NCI-H2107 treated with DMSO at 0.1 percent for 48 hours (cell line): ENCODE data around the gene MYO15B.

Experiments used
- DNase-seq: peaks from one replicate; lab custom pipeline; 2025; ENCODE audit not compliant: unreplicated experiment; lab: John Stamatoyannopoulos, UW

MYO15B gene

DNA sequence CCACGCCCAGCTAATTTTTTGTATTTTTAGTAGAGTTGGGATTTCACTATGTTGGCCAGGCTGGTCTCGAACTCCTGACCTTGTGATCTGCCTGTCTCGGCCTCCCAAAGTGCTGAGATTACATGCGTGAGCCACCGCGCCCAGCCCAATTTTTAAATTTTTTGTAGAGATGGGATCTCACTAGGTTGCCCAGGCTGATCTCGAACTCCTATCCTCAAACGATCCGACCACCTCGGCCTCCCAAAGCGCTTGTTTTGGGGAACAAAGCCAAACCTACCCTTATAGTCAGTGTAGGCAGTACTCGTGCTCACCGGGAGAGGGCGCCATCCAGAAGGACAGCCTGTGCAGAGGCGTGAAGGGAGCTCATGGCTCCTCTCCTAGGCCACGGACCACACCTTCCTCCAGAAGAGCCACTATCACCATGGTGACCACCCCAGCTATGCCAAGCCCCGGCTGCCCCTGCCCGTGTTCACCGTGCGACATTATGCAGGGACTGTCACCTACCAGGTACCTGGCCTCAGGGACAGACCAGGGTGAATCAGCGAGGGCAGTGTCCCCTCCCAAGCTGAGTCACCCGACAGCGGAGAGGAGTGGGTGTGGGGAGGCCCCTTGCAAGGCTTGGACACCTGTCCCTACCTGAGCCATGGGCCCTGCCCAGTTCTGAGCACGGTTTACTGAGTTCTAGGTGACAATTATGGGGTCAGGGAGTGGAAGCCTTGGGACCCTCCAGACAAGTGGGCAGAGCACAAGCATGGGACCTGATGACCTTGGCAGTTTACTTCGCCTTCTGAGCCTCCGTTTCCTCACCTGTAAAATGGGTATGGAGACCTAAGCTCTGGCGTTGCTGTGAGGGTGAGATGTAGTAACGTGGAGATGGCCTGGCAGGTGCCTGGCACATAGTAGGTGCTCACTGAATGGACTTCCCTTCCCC, 13.7 kb downstream of the MYO15B start:
- DNase-seq: no peak

DNA sequence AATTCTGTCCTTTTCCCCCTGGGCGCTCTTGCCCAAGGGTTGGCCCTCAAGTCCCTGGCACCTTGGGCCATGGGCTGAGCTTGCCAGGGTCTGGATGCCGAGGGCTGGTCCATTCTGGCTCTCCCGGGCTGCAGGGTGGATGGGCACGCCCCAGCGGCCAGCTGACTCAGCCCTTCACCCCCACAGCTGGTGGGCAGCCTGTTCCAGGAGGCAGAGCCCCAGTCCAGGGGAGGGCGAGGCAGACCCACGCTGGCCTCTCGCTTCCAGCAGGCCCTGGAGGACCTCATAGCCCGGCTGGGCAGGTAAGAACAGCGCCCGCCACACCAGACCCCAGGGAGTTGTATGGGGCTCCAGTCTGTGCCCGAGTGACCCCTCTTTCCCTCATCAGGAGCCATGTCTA, 15.0 kb downstream of the MYO15B start:
- DNase-seq: no peak

- DNase-seq: no peak
Measured at GRCh38 chr17:75603123-75603522, 15.5 kb downstream of the MYO15B start.

DNA sequence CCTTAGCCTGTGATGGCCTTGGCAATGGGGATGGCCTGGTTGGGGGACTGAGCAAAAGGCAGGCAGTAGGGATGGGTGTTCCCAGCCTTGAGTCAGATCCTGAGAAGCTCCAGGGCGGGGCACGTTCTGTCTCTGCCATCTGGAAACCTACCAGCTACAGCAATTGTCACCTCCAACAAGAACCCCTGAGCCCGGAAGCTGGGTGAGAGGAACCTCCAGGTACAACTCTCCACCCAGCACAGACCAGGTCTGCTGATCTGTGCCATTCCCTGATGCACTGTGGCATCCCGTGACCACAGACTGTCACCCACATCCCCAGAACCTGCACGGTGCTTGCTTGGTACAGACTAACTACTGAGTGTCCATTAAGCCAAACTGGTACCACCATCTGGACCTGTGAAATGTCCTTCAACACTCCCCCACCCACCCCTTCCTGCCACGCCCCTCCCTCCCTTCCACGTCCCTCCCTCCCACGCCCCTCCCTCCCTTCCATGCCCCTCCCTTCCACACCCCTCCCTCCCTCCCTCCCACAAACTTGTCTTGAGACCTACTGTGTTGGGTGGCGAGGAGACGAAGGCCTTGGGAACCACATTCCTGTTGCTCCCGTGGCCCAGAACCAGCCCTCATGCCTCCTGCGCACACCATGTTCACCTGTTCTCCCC, 16.6 kb downstream of the MYO15B start:
- DNase-seq: no peak

DNA sequence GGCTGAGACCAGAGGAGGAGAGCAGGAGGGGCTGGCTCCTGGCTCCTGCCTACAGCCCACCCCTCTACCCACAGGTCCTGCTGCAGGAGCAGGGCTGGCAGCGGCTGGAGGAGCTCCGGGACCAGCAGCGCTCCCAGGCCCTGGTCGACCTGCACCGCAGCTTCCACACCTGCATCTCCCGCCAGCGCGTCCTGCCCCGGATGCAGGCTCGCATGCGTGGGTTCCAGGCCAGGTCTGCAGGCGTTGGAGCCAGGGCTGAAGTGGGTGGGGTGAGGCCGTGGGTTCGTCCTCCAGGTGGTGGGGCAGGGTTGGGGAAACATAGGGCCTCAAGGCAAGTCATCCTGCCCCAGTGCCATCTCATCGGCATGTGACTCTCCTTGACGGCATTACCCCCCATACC, 18.2 kb downstream of the MYO15B start:
- no peak for DNase-seq

- DNase-seq: no peak
Measured at GRCh38 chr17:75607086-75607485, 19.5 kb downstream of the MYO15B start.

- DNase-seq: no peak
Measured at GRCh38 chr17:75610103-75610984, 22.7 kb downstream of the MYO15B start.

- DNase-seq: no peak
Measured at GRCh38 chr17:75611851-75612429, 24.3 kb downstream of the MYO15B start.

DNA sequence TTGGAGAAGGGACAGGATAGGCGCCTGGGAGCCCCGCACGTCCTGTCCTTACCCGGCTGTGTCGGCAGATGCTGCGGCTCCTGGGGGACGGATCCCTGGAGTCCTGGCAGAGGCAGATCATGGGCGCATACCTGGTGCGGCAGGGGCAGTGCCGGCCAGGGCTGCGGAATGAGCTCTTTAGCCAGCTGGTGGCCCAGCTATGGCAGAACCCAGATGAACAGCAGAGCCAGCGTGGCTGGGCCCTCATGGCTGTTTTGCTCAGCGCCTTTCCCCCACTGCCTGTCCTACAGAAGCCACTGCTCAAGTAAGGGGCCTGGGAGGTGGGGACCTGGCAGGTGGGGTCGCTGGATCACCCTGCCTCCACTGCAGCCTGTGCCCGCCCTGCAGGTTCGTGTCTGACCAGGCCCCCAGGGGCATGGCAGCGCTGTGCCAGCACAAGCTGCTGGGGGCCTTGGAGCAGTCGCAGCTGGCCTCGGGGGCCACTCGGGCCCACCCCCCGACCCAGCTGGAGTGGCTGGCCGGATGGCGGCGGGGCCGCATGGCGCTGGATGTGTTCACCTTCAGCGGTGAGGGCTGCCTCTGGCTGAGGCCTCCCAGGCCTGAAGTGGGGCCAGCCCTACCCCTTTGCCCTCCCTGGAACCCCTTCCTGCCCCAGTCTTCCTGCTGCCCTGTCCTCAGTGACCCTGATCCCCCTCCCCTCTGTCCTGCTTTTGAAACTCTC, 25.5 kb downstream of the MYO15B start:
- DNase-seq: no peak

DNA sequence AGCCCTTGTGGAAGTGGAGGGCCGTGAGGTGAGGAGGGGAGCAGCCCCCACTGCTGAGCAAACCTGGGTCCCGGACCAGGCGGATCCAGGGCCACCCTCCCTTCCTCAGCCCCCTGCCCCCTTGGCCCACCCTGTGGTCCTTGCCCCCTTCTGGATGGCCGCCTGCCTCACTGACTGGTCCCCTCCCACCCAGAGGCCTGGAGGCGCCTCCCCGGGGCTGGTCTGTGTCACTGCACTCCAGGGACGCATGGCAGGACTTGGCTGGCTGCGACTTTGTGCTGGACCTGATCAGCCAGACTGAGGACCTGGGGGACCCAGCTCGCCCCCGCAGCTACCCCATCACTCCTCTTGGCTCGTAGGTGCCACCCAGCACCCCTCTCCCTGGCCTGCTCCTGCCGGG, 26.4 kb downstream of the MYO15B start:
- no peak for DNase-seq

GRCh38 chr17:75614556-75615270, 27.1 kb downstream of the MYO15B start:
- no peak for DNase-seq

GRCh38 chr17:75615301-75615700, 27.7 kb downstream of the MYO15B start:
- DNase-seq: no peak

DNA sequence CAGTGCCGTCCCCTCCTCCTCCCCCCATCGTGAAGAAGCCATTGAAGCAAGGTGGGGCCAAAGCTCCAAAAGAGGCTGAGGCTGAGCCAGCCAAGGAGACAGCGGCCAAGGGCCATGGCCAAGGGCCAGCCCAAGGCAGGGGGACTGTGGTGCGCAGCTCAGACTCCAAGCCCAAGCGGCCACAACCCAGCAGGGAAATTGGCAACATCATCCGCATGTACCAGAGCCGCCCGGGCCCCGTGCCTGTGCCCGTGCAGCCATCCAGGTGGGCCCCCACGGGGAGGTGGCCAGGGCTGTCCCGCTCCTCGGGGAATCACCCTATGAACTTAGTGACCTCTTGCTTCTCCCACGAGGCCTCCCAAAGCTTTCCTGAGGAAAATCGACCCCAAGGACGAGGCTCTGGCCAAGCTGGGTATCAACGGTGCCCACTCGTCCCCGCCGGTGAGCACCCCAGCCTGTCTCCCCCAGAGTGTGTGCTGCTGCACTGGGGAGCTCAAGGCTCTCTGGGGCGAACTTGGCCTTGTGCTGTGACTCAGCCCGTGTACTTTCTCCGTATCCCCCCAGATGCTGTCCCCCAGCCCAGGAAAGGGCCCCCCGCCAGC, 29.0 kb downstream of the MYO15B start:
- no peak for DNase-seq

GRCh38 chr17:75617218-75617617, 29.6 kb downstream of the MYO15B start:
- DNase-seq: no peak

DNA sequence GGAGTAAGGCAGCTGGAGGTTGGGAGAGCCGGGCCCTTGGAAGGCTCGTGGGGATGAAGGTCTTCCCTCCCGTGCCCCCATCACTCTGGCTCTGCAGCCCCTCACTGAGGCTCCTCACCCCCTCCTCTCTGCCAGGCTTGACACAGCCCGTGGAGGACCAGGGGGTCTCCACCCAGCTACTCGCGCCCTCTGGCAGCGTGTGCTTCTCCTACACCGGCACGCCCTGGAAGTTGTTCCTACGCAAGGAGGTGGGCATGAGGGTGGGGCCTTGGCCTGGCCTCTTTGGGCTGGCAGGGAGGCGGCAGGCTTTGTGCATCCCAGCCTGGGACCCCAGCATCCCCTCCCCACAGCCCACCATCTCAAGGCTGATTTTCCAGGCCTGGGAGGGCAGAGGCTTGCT, 30.1 kb downstream of the MYO15B start:
- DNase-seq: no peak

DNA sequence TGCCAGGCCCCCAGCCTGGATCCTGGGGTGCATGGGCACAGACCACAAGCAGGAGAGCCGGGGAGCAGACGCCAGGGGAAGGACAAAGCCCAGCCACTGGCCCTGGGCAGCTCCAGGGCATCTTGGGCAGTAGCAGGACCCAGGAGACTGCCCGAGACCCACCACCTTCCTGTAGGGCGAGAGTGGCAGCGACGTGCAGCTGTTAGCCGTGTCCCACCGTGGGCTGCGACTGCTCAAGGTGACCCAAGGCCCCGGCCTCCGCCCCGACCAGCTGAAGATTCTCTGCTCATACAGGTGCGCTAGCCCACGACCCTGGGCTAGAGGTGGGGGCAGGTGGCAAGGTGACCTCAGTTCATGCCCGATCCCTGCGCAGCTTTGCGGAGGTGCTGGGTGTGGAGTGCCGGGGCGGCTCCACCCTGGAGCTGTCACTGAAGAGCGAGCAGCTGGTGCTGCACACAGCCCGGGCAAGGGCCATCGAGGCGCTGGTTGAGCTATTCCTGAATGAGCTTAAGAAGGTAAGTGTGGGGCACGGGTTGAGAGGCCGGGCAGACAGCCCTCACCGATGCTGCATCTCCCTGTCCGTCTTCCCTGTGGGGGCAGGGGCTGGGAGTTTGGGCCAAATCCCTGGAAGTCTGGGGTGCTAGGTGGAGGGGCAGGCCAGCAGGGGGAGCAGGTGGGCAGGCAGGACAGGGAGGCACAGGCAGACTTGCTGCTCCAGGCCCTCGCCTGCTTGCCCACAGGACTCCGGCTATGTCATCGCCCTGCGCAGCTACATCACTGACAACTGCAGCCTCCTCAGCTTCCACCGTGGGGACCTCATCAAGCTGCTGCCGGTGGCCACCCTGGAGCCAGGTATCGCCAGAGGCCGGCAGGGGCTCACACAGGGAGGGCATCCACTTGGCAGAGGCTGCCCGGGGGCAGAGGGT, 32.2 kb downstream of the MYO15B start:
- no peak for DNase-seq

DNA sequence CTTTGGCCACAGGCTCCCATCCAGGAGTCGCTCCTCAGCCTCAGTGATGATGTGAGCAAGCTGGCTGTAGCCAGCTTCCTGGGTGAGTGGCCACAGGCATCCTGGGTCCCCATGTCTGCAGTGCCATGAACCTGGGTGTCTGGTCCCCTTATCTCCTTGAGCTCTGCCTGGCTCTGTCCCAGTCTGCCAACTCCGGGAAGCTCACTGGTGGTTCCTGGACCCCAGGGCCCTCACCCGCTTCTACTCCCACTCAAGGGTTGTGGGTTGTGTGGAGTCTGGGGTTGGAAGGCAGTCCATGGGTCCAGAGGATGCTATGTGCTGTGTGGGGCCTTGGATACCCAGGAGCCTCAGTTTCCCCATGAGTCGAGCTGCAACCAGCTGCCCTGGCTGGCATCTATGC, 33.9 kb downstream of the MYO15B start:
- DNase-seq: no peak

DNA sequence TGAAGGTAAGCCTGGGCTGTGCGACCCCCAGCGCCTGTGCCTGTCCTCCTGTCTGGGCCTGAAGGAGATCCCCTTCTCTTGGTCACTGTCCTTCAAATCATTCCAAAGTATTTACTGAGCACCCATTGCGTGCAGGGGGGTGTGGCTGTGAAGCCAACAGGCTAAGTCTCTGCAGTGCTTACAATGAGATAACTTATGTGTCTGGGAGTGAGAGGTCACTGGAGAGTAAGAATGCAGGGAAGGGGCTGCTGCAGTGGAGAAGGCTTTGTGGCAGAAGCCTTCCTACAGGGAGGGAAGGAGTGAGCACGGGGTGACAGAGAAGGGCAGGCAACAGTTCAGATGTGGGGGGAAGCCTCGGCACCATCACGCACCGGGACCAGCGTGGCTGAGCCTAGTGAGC, 34.5 kb downstream of the MYO15B start:
- no peak for DNase-seq
